Endothelial cell of umbilical vein (primary cell): ENCODE data around the gene LSP1.

ENCODE experiments used
- POLR2AphosphoS5 ChIP-seq: IDR thresholded peaks from 2 replicates; pipeline ENCODE4 v1.6.1; 2012; ENCODE audit warnings: low read depth, mild to moderate bottlenecking, control low read depth, low read length, moderate library complexity; ENCODE audit not compliant: insufficient read depth
- TF ChIP-seq, protein P1 (sequence below), 2 donors: IDR thresholded peaks; 1 replicate in 1 of 2; 2 replicates in 1 of 2; pipeline ENCODE4 v1.5.1; 2011; ENCODE audit warnings: low read length in 2 of 2, mild to moderate bottlenecking in 2 of 2, moderate library complexity in 2 of 2, control low read depth in 1 of 2, inconsistent platforms in 1 of 2, low read depth in 1 of 2; ENCODE audit not compliant: insufficient read depth in 1 of 2; ENCODE audit errors: extremely low read depth in 1 of 2

GRCh38 chr11:1887451-1888346, 34.8 kb downstream of the LSP1 start:
- TF ChIP-seq, protein P1, sequence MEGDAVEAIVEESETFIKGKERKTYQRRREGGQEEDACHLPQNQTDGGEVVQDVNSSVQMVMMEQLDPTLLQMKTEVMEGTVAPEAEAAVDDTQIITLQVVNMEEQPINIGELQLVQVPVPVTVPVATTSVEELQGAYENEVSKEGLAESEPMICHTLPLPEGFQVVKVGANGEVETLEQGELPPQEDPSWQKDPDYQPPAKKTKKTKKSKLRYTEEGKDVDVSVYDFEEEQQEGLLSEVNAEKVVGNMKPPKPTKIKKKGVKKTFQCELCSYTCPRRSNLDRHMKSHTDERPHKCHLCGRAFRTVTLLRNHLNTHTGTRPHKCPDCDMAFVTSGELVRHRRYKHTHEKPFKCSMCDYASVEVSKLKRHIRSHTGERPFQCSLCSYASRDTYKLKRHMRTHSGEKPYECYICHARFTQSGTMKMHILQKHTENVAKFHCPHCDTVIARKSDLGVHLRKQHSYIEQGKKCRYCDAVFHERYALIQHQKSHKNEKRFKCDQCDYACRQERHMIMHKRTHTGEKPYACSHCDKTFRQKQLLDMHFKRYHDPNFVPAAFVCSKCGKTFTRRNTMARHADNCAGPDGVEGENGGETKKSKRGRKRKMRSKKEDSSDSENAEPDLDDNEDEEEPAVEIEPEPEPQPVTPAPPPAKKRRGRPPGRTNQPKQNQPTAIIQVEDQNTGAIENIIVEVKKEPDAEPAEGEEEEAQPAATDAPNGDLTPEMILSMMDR (IDR thresholded peaks at IDR 0.05; ENCODE audit: extremely low read depth in 1 of 2, insufficient read depth in 1 of 2, low read depth in 1 of 2, low read length in 2 of 2), result no peak
- no peak for TF ChIP-seq POLR2AphosphoS5
